Ascending aorta (tissue), 2 donors: ENCODE results near the gene CAMSAP3. TPM values are rescaled to one million over a fixed set of nuclear protein-coding genes. Genes with fewer than 3 reads are reported as not detected.
"Not testable (repeated sequence)": the region's sequence is repeated elsewhere in the genome, so short reads cannot be mapped to it uniquely, and the experiment has no call there.

Experiments used
- DNase-seq, 2 donors: peaks; one replicate each; pipeline ENCODE4 v3.0.0-alpha.2; 2019; ENCODE audit warnings: low spot score in 2 of 2
- H3K27ac ChIP-seq, 2 donors: fragments of 200-600 bp; sonication (generic); one replicate each; pipeline ENCODE4 v1.5.1; 2016 to 2017; ENCODE audit warnings: mild to moderate bottlenecking in 1 of 2
- H3K27me3 ChIP-seq: fragments of 200-600 bp; sonication (generic); one replicate; pipeline ENCODE4 v1.5.1; 2017
- H3K36me3 ChIP-seq, 2 donors: fragments of 200-600 bp; sonication (generic); one replicate each; pipeline ENCODE4 v1.5.1; 2016
- H3K4me1 ChIP-seq, 2 donors: fragments of 200-600 bp; sonication (generic); one replicate each; pipeline ENCODE4 v1.5.1; 2016 to 2017; ENCODE audit warnings: mild to moderate bottlenecking in 1 of 2
- H3K4me3 ChIP-seq, 2 donors: fragments of 200-600 bp; sonication (generic); one replicate each; pipeline ENCODE4 v1.5.1; 2016 to 2017; ENCODE audit warnings: mild to moderate bottlenecking in 1 of 2
- H3K9me3 ChIP-seq, 2 donors: fragments of 200-600 bp; sonication (generic); one replicate each; pipeline ENCODE4 v1.5.1; 2016
- intact Hi-C: fragments of 100-400 bp; cut with DNase I; formaldehyde crosslinking; loops from one replicate; pipeline ENCODE4 v1.15.1; 2023
- total RNA-seq: library from RNA; depleted of rRNA; stranded (reverse); fragments of >200 nt; gene quantifications from one replicate; pipeline ENCODE4 v1.1.0, GENCODE V29; 2016
- TF ChIP-seq, protein P1 (sequence below), 3 experiments: fragments of 200-600 bp in 2 of 3; fragments of 450-650 bp in 1 of 3; sonication (generic) in 2 of 3; IDR thresholded peaks; one replicate each; pipeline ENCODE4 v1.5.1; 2016 to 2019; ENCODE audit warnings: antibody characterized with exemption in 3 of 3, mild to moderate bottlenecking in 1 of 3, moderate library complexity in 1 of 3

Gene CAMSAP3
- total RNA-seq, 1 donor from 2014 or later, result not detected

DNA sequence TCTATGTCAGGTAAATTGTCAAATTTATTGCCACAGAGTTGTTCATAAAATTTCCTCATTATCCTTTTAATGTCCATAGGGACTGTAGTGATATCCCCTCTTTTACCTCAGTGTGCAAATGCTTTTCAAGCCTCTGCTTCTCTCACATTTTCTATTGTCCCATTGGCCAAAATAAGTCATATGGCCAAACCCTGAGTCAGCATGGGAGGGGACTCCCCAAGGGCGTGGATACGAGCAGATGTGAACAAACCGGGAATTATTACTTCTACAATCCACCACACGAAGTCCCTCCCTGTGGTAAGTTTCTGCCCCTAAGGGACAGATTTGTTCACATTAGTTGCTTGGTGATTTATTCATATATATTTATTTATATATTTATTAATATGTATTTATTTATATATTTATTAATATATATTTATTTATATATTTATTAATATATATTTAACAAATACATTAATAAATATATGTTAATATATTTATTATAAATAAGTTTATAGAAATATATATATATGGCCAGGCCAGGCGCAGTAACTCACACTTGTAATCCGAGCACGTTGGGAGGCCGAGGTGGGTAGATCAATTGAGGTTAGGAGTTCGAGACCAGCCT is 20.1 kb upstream of the CAMSAP3 start:
- Histone ChIP-seq H3K4me1 (no peaks in the 10 kb centered on the region), H3K9me3 (no peaks in the 10 kb centered on the region), H3K4me3 (no peak overlapping the region), H3K36me3 (no peaks in the 10 kb centered on the region), H3K27me3 (no peaks in the 10 kb centered on the region), H3K27ac (no peak overlapping the region)
- DNase-seq, result no peak
- intact Hi-C loops, result no loop called here
- TF ChIP-seq, protein P1, sequence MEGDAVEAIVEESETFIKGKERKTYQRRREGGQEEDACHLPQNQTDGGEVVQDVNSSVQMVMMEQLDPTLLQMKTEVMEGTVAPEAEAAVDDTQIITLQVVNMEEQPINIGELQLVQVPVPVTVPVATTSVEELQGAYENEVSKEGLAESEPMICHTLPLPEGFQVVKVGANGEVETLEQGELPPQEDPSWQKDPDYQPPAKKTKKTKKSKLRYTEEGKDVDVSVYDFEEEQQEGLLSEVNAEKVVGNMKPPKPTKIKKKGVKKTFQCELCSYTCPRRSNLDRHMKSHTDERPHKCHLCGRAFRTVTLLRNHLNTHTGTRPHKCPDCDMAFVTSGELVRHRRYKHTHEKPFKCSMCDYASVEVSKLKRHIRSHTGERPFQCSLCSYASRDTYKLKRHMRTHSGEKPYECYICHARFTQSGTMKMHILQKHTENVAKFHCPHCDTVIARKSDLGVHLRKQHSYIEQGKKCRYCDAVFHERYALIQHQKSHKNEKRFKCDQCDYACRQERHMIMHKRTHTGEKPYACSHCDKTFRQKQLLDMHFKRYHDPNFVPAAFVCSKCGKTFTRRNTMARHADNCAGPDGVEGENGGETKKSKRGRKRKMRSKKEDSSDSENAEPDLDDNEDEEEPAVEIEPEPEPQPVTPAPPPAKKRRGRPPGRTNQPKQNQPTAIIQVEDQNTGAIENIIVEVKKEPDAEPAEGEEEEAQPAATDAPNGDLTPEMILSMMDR (IDR thresholded peaks at IDR 0.05), result no peak

- H3K4me3 ChIP-seq, intact Hi-C loops, H3K27ac ChIP-seq, DNase-seq, H3K9me3 ChIP-seq, H3K27me3 ChIP-seq, H3K4me1 ChIP-seq, H3K36me3 ChIP-seq: not testable (repeated sequence)
These were observed 18.2 kb upstream of the CAMSAP3 start for GRCh38 chr19:7577422-7577821.

GRCh38 chr19:7578127-7578526 is 17.5 kb upstream of the CAMSAP3 start:
- Histone ChIP-seq H3K4me1 (no peaks in the 10 kb centered on the region), H3K27me3 (no peaks in the 10 kb centered on the region), H3K9me3 (no peaks in the 10 kb centered on the region), H3K36me3 (no peaks in the 10 kb centered on the region), H3K27ac (no peak overlapping the region), H3K4me3 (no peak overlapping the region)
- DNase-seq, result no peak
- intact Hi-C loops, result no loop called here
- TF ChIP-seq, protein P1 (IDR thresholded peaks at IDR 0.05), result no peak

DNA sequence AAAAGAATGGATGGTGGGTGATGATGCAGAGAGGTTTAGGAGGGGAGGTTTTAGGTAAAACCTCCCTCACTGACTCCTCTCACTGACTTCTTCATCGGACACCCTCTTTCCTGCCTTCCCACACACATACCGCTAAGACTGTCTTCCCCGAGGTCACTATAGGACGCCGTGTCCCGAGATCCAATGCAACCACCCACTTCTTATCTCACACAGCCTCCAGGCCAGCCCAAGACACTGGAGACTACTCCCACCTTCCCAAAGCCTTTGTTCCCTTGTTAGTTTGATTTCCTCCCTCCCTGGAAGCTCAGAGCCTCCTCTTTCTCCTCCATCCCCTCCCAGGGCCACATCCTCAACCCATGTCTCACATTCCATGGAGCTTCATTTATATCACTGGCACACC is 16.5 kb upstream of the CAMSAP3 start:
- Histone ChIP-seq H3K27me3 (no peaks in the 10 kb centered on the region), H3K4me3 (no peak overlapping the region), H3K36me3 (no peaks in the 10 kb centered on the region), H3K27ac (no peak overlapping the region), H3K9me3 (no peaks in the 10 kb centered on the region), H3K4me1 (no peaks in the 10 kb centered on the region)
- TF ChIP-seq, protein P1 (IDR thresholded peaks at IDR 0.05), result no peak
- DNase-seq, result no peak
- intact Hi-C loops, result no loop called here

DNA sequence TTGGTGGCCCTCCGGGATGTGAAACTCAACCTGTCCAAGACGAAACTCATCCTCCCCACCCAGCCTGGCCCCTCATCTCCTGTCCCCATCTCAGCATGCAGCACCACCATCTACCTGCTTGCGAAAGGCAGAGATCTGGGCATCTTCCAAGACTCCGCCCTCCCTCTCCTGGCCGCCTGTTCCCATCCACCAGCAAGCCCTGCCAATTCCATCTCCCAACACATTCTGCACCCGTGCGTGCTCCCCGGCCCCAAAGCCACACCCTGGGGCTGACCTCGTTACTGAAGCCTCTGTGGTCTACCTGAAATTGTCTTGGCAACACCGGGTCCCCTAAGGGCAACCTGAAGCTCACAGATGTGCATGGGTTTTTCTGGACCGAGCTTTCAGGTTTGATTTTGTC is 13.2 kb upstream of the CAMSAP3 start:
- intact Hi-C loops, result no loop called here

GRCh38 chr19:7589822-7590221 is 5.8 kb upstream of the CAMSAP3 start:
- H3K9me3 ChIP-seq, result no peaks in the 10 kb centered on the region
- no peaks in the 10 kb centered on the region for H3K36me3 ChIP-seq
- intact Hi-C loops, result no loop called here
- H3K27me3 ChIP-seq, result no peaks in the 10 kb centered on the region
- H3K4me1 ChIP-seq, result no peaks in the 10 kb centered on the region
- no peak overlapping the region for H3K27ac ChIP-seq
- no peak for DNase-seq
- H3K4me3 ChIP-seq, result no peak overlapping the region
- TF ChIP-seq, protein P1 (IDR thresholded peaks at IDR 0.05), result no peak

More for the DNA sequence above, 13.2 kb upstream of the CAMSAP3 start:
- TF ChIP-seq, protein P1 (IDR thresholded peaks at IDR 0.05), result no peak
- no peak overlapping the region for H3K27ac ChIP-seq
- no peaks in the 10 kb centered on the region for H3K4me1 ChIP-seq
- no peak overlapping the region for H3K4me3 ChIP-seq
- H3K27me3 ChIP-seq, result no peaks in the 10 kb centered on the region
- H3K36me3 ChIP-seq, result no peaks in the 10 kb centered on the region
- H3K9me3 ChIP-seq, result no peaks in the 10 kb centered on the region
- no peak for DNase-seq
